Mesenchymal stem cell (in vitro differentiated cells and primary cell): ENCODE results near the gene BRME1.
"Not testable (repeated sequence)": the region's sequence is repeated elsewhere in the genome, so short reads cannot be mapped to it uniquely, and the experiment has no call there.

Experiments used
- DNase-seq: peaks from one replicate; pipeline ENCODE4 v3.0.0-alpha.2; 2013
- H2AFZ ChIP-seq: one replicate; pipeline ENCODE4 v1.6.1; 2013; ENCODE audit warnings: low read depth, mild to moderate bottlenecking, control low read depth, inconsistent platforms, low read length, moderate library complexity
- H2AK5ac ChIP-seq: 2 replicates; pipeline ENCODE4 v1.6.1; 2013; ENCODE audit warnings: low read length, moderate library complexity, mild to moderate bottlenecking, inconsistent platforms; ENCODE audit not compliant: severe bottlenecking
- H2BK120ac ChIP-seq: one replicate; pipeline ENCODE4 v1.6.1; 2013; ENCODE audit warnings: low read depth, mild to moderate bottlenecking, inconsistent platforms, low read length, moderate library complexity
- H2BK12ac ChIP-seq, 2 experiments: one replicate each; pipeline ENCODE4 v1.6.1; 2013; ENCODE audit warnings: inconsistent platforms in 2 of 2, low read length in 2 of 2, mild to moderate bottlenecking in 2 of 2, moderate library complexity in 2 of 2, control low read depth in 1 of 2
- H2BK15ac ChIP-seq: one replicate; pipeline ENCODE4 v1.6.1; 2013; ENCODE audit warnings: mild to moderate bottlenecking, low read depth, inconsistent platforms; ENCODE audit not compliant: poor library complexity, severe bottlenecking
- H2BK5ac ChIP-seq: 2 replicates; pipeline ENCODE4 v1.6.1; 2013; ENCODE audit warnings: low read depth, mild to moderate bottlenecking, low read length, control low read depth, inconsistent platforms; ENCODE audit not compliant: poor library complexity, severe bottlenecking
- H3K14ac ChIP-seq, 2 experiments: one replicate each; pipeline ENCODE4 v1.6.1; 2013; ENCODE audit warnings: inconsistent platforms in 2 of 2, low read length in 2 of 2, control low read depth in 1 of 2, mild to moderate bottlenecking in 1 of 2, moderate library complexity in 1 of 2
- H3K18ac ChIP-seq, 2 experiments: one replicate each; pipeline ENCODE4 v1.6.1; 2013; ENCODE audit warnings: inconsistent platforms in 2 of 2, low read length in 2 of 2, control low read depth in 1 of 2, low read depth in 1 of 2, mild to moderate bottlenecking in 1 of 2
- H3K23ac ChIP-seq, 2 experiments: one replicate each; pipeline ENCODE4 v1.6.1; 2013; ENCODE audit warnings: inconsistent platforms in 2 of 2, low read length in 2 of 2, mild to moderate bottlenecking in 2 of 2, moderate library complexity in 2 of 2, control low read depth in 1 of 2
- H3K27ac ChIP-seq: 2 replicates; pipeline ENCODE4 v1.5.1; 2013; ENCODE audit warnings: mild to moderate bottlenecking, moderate library complexity, low read length, control low read depth, inconsistent platforms; ENCODE audit not compliant: poor library complexity, severe bottlenecking
- H3K27me3 ChIP-seq, 2 experiments: 2 replicates each; pipeline versions ENCODE4 v1.6.1 to v1.7.0; 2013; ENCODE audit warnings: low read length in 2 of 2, mild to moderate bottlenecking in 2 of 2, moderate library complexity in 2 of 2, control low read depth in 1 of 2, inconsistent platforms in 1 of 2; ENCODE audit not compliant: control insufficient read depth in 1 of 2, insufficient read depth in 1 of 2
- H3K36me3 ChIP-seq, 2 experiments: 2 replicates each; pipeline versions ENCODE4 v1.6.1 to v1.7.0; 2013; ENCODE audit warnings: low read length in 2 of 2, control low read depth in 1 of 2, inconsistent platforms in 1 of 2, low read depth in 1 of 2, mild to moderate bottlenecking in 1 of 2; ENCODE audit not compliant: insufficient read depth in 2 of 2, control insufficient read depth in 1 of 2
- H3K4ac ChIP-seq, 2 experiments: one replicate each; pipeline ENCODE4 v1.6.1; 2013; ENCODE audit warnings: inconsistent platforms in 2 of 2, low read length in 2 of 2, mild to moderate bottlenecking in 2 of 2, moderate library complexity in 2 of 2, control low read depth in 1 of 2, low read depth in 1 of 2
- H3K4me1 ChIP-seq: 2 replicates; pipeline ENCODE4 v1.6.1; 2013; ENCODE audit warnings: low read depth, low read length, control low read depth; ENCODE audit not compliant: control insufficient read depth, insufficient read depth
- H3K4me2 ChIP-seq: 2 replicates; pipeline ENCODE4 v1.6.1; 2013; ENCODE audit warnings: low read length, mild to moderate bottlenecking, inconsistent platforms; ENCODE audit not compliant: poor library complexity, severe bottlenecking
- H3K4me3 ChIP-seq, 2 experiments: 2 replicates each; pipeline versions ENCODE4 v1.5.1 to v1.7.0; 2013; ENCODE audit warnings: low read length in 2 of 2, mild to moderate bottlenecking in 2 of 2, control low read depth in 1 of 2, low read depth in 1 of 2; ENCODE audit not compliant: insufficient read depth in 1 of 2
- H3K79me1 ChIP-seq: replicated peaks from 2 replicates; pipeline ENCODE4 v1.6.1; 2013; ENCODE audit warnings: mild to moderate bottlenecking, control low read depth, low read length, inconsistent platforms; ENCODE audit not compliant: poor library complexity, severe bottlenecking
- H3K9ac ChIP-seq: 2 replicates; pipeline ENCODE4 v1.7.0; 2013; ENCODE audit warnings: mild to moderate bottlenecking, low read length, moderate library complexity
- H3K9me3 ChIP-seq: 2 replicates; pipeline ENCODE4 v1.7.0; 2013; ENCODE audit warnings: mild to moderate bottlenecking, low read length; ENCODE audit not compliant: control insufficient read depth
- H4K8ac ChIP-seq: one replicate; pipeline ENCODE4 v1.6.1; 2013; ENCODE audit warnings: inconsistent platforms, mild to moderate bottlenecking, low read length, moderate library complexity
- H4K91ac ChIP-seq: one replicate; pipeline ENCODE4 v1.6.1; 2013; ENCODE audit warnings: mild to moderate bottlenecking, low read length, inconsistent platforms
- WGBS: methylation state at CpG from one replicate; pipeline ENCODE4 v1.1.7; 2013; ENCODE audit warnings: mixed read lengths; 5-methylcytosine and 5-hydroxymethylcytosine counted together

Gene BRME1

DNA sequence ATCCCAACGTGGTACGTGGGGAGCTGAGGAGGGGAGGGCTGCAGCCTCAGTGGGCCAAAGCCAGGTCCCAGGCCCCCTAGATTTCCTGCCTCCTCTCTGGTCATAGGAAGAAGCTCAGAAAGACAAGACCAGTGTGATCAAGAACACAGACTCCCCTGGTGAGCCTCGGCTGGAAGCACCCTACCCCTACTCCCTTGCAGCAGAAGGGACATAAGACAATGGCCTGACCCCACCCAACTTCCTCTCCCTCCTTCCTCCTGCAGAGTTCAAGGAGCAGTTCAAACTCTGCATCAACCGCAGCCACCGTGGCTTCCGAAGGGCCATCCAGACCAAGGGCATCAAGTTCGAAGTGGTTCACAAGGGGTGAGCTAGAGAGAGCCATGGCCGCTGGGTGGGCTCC lies 20.8 kb upstream of the BRME1 start:
- WGBS, result 96% methylated on average over 8 of the region's 8 CpGs
- Histone ChIP-seq H3K27me3 (no peaks in the 10 kb centered on the region), H3K23ac (no peak overlapping the region)

DNA sequence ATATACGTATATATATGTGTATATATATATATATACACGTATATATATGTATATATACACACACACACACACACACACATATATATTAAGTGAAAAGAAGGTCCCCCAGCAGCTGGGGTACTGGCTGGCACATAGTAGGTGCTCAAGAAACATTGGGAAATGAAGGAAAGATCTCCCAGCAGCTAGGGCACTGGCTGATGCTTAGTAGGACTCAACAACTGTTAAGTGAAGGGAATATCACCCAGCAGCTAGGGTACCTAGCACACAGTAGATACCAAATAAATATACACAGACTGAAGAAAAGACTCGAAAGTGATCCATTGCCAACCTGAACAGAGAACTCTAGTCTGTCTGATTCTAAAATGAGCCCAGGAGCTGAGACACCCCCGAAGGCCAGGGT lies 20.1 kb upstream of the BRME1 start:
- Histone ChIP-seq H2AK5ac (no peak overlapping the region), H3K23ac (no peak overlapping the region), H4K8ac (no peak overlapping the region), H2BK15ac (no peak overlapping the region), H3K4me1 (no peaks in the 10 kb centered on the region), H3K9ac (no peak overlapping the region), H3K4me2 (no peak overlapping the region), H3K14ac (no peak overlapping the region), H3K27ac (no peak overlapping the region), H3K79me1 (no peaks in the 10 kb centered on the region), H3K18ac (no peak overlapping the region), H2BK12ac (no peak overlapping the region), H2BK120ac (no peak overlapping the region), H3K4ac (no peak overlapping the region), H3K4me3 (no peak overlapping the region), H2BK5ac (no peak overlapping the region), H3K36me3 (peaks cover 59 to 69% of the 10 kb centered on the region in 2 experiments), H3K9me3 (peaks cover 2% of the 10 kb centered on the region), H4K91ac (no peak overlapping the region), H2AFZ (no peak overlapping the region), H3K27me3 (no peaks in the 10 kb centered on the region)
- no peak for DNase-seq
- WGBS, result 82% methylated on average over 2 of the region's 4 CpGs

More for the DNA sequence above, 20.8 kb upstream of the BRME1 start:
- Histone ChIP-seq H2AK5ac (no peak overlapping the region), H3K4me3 (no peak overlapping the region), H3K18ac (no peak overlapping the region), H4K8ac (no peak overlapping the region), H4K91ac (no peak overlapping the region), H3K9me3 (no peaks in the 10 kb centered on the region), H2BK12ac (no peak overlapping the region), H3K79me1 (no peaks in the 10 kb centered on the region), H2AFZ (no peak overlapping the region), H2BK120ac (no peak overlapping the region), H3K36me3 (peaks cover 55 to 69% of the 10 kb centered on the region in 2 experiments), H2BK15ac (no peak overlapping the region), H3K4me2 (no peak overlapping the region), H2BK5ac (no peak overlapping the region), H3K4ac (no peak overlapping the region), H3K14ac (no peak overlapping the region), H3K27ac (no peak overlapping the region), H3K4me1 (no peaks in the 10 kb centered on the region), H3K9ac (no peak overlapping the region)
- no peak for DNase-seq

DNA sequence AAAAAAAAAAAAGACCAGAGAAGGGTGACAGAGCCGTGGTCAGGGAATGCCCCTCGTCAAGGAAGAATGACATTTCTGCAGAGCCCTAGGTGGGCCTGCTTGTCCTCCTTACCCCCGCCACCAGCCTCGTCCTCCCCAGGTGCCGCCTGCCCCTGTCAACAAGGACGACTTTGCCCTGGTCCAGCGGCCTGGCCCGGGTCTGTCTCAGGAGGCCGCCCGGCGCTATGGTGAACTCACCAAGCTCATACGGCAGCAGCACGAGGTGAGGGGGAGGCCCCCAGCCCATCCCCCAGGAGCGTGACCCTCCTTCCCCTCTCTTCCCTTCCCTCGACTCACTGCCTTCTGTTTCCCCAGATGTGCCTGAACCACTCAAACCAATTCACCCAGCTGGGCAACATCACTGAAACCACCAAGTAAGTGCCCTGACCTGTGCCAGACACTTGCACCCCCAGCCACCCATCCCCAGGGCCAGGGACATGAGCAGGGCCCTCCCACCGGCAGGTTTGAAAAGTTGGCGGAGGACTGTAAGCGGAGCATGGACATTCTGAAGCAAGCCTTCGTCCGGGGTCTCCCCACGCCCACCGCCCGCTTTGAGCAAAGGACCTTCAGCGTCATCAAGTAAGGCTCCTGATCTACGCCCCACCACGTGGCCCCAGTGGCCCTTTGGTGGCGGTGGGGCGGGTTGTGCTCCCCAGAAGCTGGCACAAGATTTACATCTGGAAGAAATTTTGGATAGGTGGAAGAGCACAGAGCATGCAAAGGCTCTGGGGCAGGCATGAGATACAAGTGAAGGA lies 17.5 kb upstream of the BRME1 start:
- no peak overlapping the region for H3K4me2 ChIP-seq
- no peak overlapping the region for H3K4ac ChIP-seq
- no peak overlapping the region for H3K14ac ChIP-seq
- no peak overlapping the region for H4K8ac ChIP-seq
- H3K27ac ChIP-seq, result no peak overlapping the region
- no peak overlapping the region for H2AK5ac ChIP-seq
- peaks cover 72 to 76% of the 10 kb centered on the region in 2 experiments for H3K36me3 ChIP-seq
- no peaks in the 10 kb centered on the region for H3K79me1 ChIP-seq
- H2BK5ac ChIP-seq, result no peak overlapping the region
- DNase-seq, result no peak
- H3K23ac ChIP-seq, result no peak overlapping the region
- peaks cover 7% of the 10 kb centered on the region for H3K9me3 ChIP-seq
- H3K4me1 ChIP-seq, result no peaks in the 10 kb centered on the region
- no peak overlapping the region for H3K4me3 ChIP-seq
- H4K91ac ChIP-seq, result no peak overlapping the region
- no peak overlapping the region for H2BK120ac ChIP-seq
- no peak overlapping the region for H2AFZ ChIP-seq
- no peak overlapping the region for H3K18ac ChIP-seq
- no peak overlapping the region for H2BK12ac ChIP-seq
- H3K9ac ChIP-seq, result no peak overlapping the region
- 96% methylated on average over 28 of the region's 28 CpGs for WGBS
- H2BK15ac ChIP-seq, result no peak overlapping the region
- H3K27me3 ChIP-seq, result no peaks in the 10 kb centered on the region

DNA sequence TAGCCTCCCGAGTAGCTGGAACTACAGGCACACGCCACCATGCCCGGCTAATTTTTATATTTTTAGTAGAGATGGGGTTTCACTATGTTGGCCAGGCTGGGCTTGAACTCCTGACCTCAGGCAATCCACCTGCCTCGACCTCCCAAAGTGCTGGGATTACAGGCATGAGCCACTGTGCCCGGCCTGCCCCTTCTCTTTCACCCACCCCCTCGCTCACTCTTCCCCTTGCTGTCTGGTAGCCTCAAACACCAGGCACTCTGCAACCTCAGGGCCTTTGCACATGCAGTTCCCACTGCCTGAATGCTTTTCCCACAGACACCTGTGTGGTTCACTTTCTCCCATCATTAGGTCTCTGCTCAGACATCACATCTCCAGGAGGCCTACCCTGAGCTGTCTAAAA lies 16.2 kb upstream of the BRME1 start:
- not testable (repeated sequence) for H2BK15ac ChIP-seq, H3K4me1 ChIP-seq, H3K9ac ChIP-seq, H4K8ac ChIP-seq, H3K18ac ChIP-seq, H3K27me3 ChIP-seq, H2AK5ac ChIP-seq, H2BK5ac ChIP-seq, H3K27ac ChIP-seq, DNase-seq, H2AFZ ChIP-seq, H4K91ac ChIP-seq, H3K4me3 ChIP-seq, H2BK120ac ChIP-seq, H3K14ac ChIP-seq, H3K4me2 ChIP-seq, H3K9me3 ChIP-seq, H2BK12ac ChIP-seq, H3K23ac ChIP-seq, H3K4ac ChIP-seq, H3K79me1 ChIP-seq
- H3K36me3 ChIP-seq, result peaks cover 66 to 72% of the 10 kb centered on the region in 2 experiments
- 98% methylated on average over 6 of the region's 6 CpGs for WGBS
